ENCODE results near the gene DLG2.

GRCh38 chr11:84270466-84270865 is 1356.7 kb downstream of the DLG2 start:
- no peak for TF ChIP-seq CTCF (IDR thresholded peaks at IDR 0.05; ENCODE audit: insufficient read depth, low read depth, low read length)
- no peak for TF ChIP-seq EZH2 (IDR thresholded peaks at IDR 0.05; ENCODE audit: insufficient read depth, low read length)
